SK-N-SH treated with all-trans-retinoic acid at 6 μM for 48 hours (cell line): ENCODE measurements around the gene UBL7.

Experiments
- ATAC-seq: fragments of 200-7000 bp; cut with Tn5 transposase; 3 replicates; pipeline ENCODE4 v1.9.1; 2020; ENCODE audit warnings: mild to moderate bottlenecking, moderate library complexity
- ARNTL ChIP-seq: fragments of 450-650 bp; formaldehyde crosslinking; IDR thresholded peaks from 2 replicates; pipeline ENCODE4 v1.5.0; 2020; ENCODE audit warnings: low read depth, mild to moderate bottlenecking, moderate library complexity, borderline replicate concordance
- BACH2 ChIP-seq: fragments of 250-450 bp; sonication (Bioruptor Pico); IDR thresholded peaks from 2 replicates; pipeline ENCODE4 v1.9.0; 2021; ENCODE audit warnings: mild to moderate bottlenecking, borderline replicate concordance
- CSDC2 ChIP-seq: fragments of 250-450 bp; sonication (Bioruptor Pico); IDR thresholded peaks from 2 replicates; pipeline ENCODE4 v1.5.0; 2020; ENCODE audit warnings: mild to moderate bottlenecking, moderate library complexity
- CSRNP3 ChIP-seq: fragments of 250-450 bp; sonication (Bioruptor Pico); IDR thresholded peaks from 2 replicates; pipeline ENCODE4 v1.5.1; 2021; ENCODE audit warnings: mild to moderate bottlenecking, moderate library complexity
- ESRRG ChIP-seq: fragments of 250-450 bp; sonication (Bioruptor Pico); IDR thresholded peaks from 2 replicates; pipeline ENCODE4 v1.6.1; 2021; ENCODE audit warnings: mild to moderate bottlenecking
- GLIS3 ChIP-seq: fragments of 250-450 bp; sonication (Bioruptor Pico); IDR thresholded peaks from 2 replicates; pipeline ENCODE4 v1.5.0; 2020; ENCODE audit warnings: mild to moderate bottlenecking, moderate library complexity
- ISL1 ChIP-seq: fragments of 250-450 bp; sonication (Bioruptor Pico); IDR thresholded peaks from 2 replicates; pipeline ENCODE4 v2.1.2; 2022; ENCODE audit warnings: mild to moderate bottlenecking, moderate library complexity
- OSR1 ChIP-seq: fragments of 250-450 bp; sonication (Bioruptor Pico); IDR thresholded peaks from 2 replicates; pipeline ENCODE4 v1.8.0; 2022; ENCODE audit warnings: moderate library complexity, mild to moderate bottlenecking, inconsistent platforms
- PATZ1 ChIP-seq: fragments of 250-450 bp; sonication (Bioruptor Pico); IDR thresholded peaks from 2 replicates; pipeline ENCODE4 v1.8.0; 2020; ENCODE audit warnings: mild to moderate bottlenecking, moderate library complexity, borderline replicate concordance
- PPARA ChIP-seq: fragments of 250-450 bp; sonication (Bioruptor Pico); IDR thresholded peaks from 2 replicates; pipeline ENCODE4 v1.5.0; 2020; ENCODE audit warnings: mild to moderate bottlenecking, borderline replicate concordance
- RARB ChIP-seq: fragments of 250-450 bp; sonication (Bioruptor Pico); IDR thresholded peaks from 2 replicates; pipeline ENCODE4 v1.8.0; 2021; ENCODE audit warnings: mild to moderate bottlenecking, moderate library complexity
- SNAI2 ChIP-seq: fragments of 250-450 bp; sonication (Bioruptor Pico); IDR thresholded peaks from 2 replicates; pipeline ENCODE4 v1.5.0; 2020; ENCODE audit warnings: mild to moderate bottlenecking, moderate library complexity
- TCF4 ChIP-seq: fragments of 250-450 bp; sonication (Bioruptor Pico); IDR thresholded peaks from 2 replicates; pipeline ENCODE4 v1.8.0; 2021; ENCODE audit warnings: mild to moderate bottlenecking, moderate library complexity, borderline replicate concordance
- ZC3H10 ChIP-seq: fragments of 250-450 bp; sonication (Bioruptor Pico); IDR thresholded peaks from 2 replicates; pipeline ENCODE4 v1.5.1; 2021; ENCODE audit warnings: mild to moderate bottlenecking, moderate library complexity
- ZFP3 ChIP-seq: fragments of 250-450 bp; sonication (Bioruptor Pico); IDR thresholded peaks from 2 replicates; pipeline ENCODE4 v1.5.0; 2020; ENCODE audit warnings: mild to moderate bottlenecking, moderate library complexity
- ZFP30 ChIP-seq: fragments of 450-650 bp; formaldehyde crosslinking; IDR thresholded peaks from 2 replicates; pipeline ENCODE4 v1.5.0; 2022; ENCODE audit warnings: mild to moderate bottlenecking, moderate library complexity
- ZNF565 ChIP-seq: fragments of 450-650 bp; formaldehyde crosslinking; conservative IDR thresholded peaks from 2 replicates; pipeline ENCODE4 v1.5.0; 2020; ENCODE audit warnings: low read depth, mild to moderate bottlenecking, moderate library complexity
- ZNF70 ChIP-seq: fragments of 450-650 bp; formaldehyde crosslinking; IDR thresholded peaks from 2 replicates; pipeline ENCODE4 v1.5.0; 2020; ENCODE audit warnings: mild to moderate bottlenecking, moderate library complexity
- ZNF8 ChIP-seq: fragments of 450-650 bp; formaldehyde crosslinking; IDR thresholded peaks from 2 replicates; pipeline ENCODE4 v1.5.0; 2020; ENCODE audit warnings: mild to moderate bottlenecking, moderate library complexity
- TF ChIP-seq, protein P1 (sequence below): fragments of 250-450 bp; sonication (Bioruptor Pico); IDR thresholded peaks from 2 replicates; pipeline ENCODE4 v1.5.1; 2020; ENCODE audit warnings: low read depth, mild to moderate bottlenecking, moderate library complexity
- TF ChIP-seq, protein P2 (sequence below): fragments of 250-450 bp; sonication (Bioruptor Pico); IDR thresholded peaks from 2 replicates; pipeline ENCODE4 v1.8.0; 2021; ENCODE audit warnings: low read depth, mild to moderate bottlenecking, moderate library complexity, borderline replicate concordance
- TF ChIP-seq, protein P3 (sequence below): fragments of 250-450 bp; sonication (Bioruptor Pico); IDR thresholded peaks from 2 replicates; pipeline ENCODE4 v1.5.0; 2020; ENCODE audit warnings: mild to moderate bottlenecking, moderate library complexity

UBL7 gene

DNA sequence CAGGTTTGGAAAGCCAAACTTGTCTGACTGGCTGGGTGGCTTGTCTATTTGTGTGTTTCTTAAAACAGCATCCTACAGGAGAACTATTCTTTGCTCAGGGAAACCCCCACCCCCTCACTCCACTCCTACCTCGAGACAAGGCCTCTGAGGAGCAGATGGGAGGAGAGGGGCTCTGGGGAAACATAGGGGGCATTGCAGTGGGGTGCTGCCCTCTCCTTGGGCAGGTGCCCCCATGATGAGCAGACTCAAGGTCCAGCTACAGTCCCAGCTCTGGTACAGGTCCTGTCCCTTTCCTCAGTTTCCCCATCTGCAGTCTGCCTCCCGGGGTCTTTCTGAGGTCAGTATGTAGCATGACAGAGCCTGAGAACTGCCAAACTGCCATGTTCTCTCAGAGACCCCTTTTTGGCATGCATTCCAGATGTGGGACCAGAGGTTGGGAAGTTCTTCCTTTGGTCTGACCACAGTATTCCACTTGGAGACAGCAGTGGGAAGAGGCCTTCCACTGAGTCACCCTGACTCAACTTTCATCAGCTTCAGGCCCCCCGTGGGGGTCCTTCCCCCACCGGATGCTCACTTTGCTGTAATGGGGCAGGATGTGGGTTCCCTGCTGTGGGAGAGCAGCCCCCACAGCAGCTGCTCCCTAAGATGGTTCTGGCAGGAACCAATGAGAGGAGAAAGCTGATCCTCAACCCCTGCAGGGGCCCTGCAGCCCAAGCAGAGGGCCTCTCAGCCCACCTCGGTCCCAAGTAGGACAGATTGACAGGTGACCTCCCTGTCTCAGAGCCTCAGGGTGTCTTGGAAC is 61.2 kb downstream of the UBL7 start:
- ATAC-seq = no peak
- TF ChIP-seq ZFP3 (CRISPR knock-in tag) = no peak
- no peak for TF ChIP-seq ZNF70 (CRISPR knock-in tag)
- no peak for TF ChIP-seq BACH2 (CRISPR knock-in tag)
- TF ChIP-seq CSRNP3 (CRISPR knock-in tag) = no peak
- no peak for TF ChIP-seq ZNF565 (CRISPR knock-in tag)
- no peak for TF ChIP-seq SNAI2 (CRISPR knock-in tag)
- TF ChIP-seq OSR1 (CRISPR knock-in tag) = no peak
- no peak for TF ChIP-seq ZNF8 (CRISPR knock-in tag)
- TF ChIP-seq ISL1 (CRISPR knock-in tag) = no peak
- TF ChIP-seq ZC3H10 (CRISPR knock-in tag) = no peak
- TF ChIP-seq RARB = no peak
- no peak for TF ChIP-seq CSDC2
- TF ChIP-seq PPARA (CRISPR knock-in tag) = no peak

DNA sequence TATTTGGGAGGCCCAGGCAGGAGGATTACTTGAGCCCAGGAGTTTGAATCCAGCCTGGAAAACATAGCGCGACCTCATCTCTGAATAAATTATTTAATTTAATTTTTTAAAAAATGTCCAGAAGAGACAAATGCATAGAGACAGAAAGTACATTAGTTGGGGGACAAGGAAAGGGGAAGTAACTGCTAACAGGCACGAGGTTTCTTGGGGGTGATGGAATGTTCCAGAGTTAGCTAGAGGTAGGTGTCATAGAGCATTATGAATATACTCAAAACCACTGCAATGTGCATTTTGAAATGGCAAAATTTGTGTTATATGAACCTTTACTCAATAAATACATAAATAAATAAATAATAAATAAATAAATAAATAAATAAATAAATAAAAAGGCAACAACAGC is 61.9 kb downstream of the UBL7 start:
- TF ChIP-seq ZC3H10 (CRISPR knock-in tag) (no peak), ZNF8 (CRISPR knock-in tag) (no peak), BACH2 (CRISPR knock-in tag) (no peak), PATZ1 (no peak), ZFP3 (CRISPR knock-in tag) (no peak), ARNTL (CRISPR knock-in tag) (no peak), GLIS3 (CRISPR knock-in tag) (no peak), ZNF565 (CRISPR knock-in tag) (no peak), SNAI2 (CRISPR knock-in tag) (no peak), PPARA (CRISPR knock-in tag) (no peak), CSRNP3 (CRISPR knock-in tag) (no peak), CSDC2 (no peak), OSR1 (CRISPR knock-in tag) (no peak), ESRRG (no peak), RARB (no peak), TCF4 (CRISPR knock-in tag) (no peak), ZFP30 (CRISPR knock-in tag) (no peak)
- TF ChIP-seq, protein P1, sequence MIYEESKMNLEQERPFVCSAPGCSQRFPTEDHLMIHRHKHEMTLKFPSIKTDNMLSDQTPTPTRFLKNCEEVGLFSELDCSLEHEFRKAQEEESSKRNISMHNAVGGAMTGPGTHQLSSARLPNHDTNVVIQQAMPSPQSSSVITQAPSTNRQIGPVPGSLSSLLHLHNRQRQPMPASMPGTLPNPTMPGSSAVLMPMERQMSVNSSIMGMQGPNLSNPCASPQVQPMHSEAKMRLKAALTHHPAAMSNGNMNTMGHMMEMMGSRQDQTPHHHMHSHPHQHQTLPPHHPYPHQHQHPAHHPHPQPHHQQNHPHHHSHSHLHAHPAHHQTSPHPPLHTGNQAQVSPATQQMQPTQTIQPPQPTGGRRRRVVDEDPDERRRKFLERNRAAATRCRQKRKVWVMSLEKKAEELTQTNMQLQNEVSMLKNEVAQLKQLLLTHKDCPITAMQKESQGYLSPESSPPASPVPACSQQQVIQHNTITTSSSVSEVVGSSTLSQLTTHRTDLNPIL (CRISPR knock-in tag) = no peak
- TF ChIP-seq, protein P2, sequence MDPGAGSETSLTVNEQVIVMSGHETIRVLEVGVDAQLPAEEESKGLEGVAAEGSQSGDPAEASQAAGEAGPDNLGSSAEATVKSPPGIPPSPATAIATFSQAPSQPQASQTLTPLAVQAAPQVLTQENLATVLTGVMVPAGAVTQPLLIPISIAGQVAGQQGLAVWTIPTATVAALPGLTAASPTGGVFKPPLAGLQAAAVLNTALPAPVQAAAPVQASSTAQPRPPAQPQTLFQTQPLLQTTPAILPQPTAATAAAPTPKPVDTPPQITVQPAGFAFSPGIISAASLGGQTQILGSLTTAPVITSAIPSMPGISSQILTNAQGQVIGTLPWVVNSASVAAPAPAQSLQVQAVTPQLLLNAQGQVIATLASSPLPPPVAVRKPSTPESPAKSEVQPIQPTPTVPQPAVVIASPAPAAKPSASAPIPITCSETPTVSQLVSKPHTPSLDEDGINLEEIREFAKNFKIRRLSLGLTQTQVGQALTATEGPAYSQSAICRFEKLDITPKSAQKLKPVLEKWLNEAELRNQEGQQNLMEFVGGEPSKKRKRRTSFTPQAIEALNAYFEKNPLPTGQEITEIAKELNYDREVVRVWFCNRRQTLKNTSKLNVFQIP = no peak
- TF ChIP-seq, protein P3, sequence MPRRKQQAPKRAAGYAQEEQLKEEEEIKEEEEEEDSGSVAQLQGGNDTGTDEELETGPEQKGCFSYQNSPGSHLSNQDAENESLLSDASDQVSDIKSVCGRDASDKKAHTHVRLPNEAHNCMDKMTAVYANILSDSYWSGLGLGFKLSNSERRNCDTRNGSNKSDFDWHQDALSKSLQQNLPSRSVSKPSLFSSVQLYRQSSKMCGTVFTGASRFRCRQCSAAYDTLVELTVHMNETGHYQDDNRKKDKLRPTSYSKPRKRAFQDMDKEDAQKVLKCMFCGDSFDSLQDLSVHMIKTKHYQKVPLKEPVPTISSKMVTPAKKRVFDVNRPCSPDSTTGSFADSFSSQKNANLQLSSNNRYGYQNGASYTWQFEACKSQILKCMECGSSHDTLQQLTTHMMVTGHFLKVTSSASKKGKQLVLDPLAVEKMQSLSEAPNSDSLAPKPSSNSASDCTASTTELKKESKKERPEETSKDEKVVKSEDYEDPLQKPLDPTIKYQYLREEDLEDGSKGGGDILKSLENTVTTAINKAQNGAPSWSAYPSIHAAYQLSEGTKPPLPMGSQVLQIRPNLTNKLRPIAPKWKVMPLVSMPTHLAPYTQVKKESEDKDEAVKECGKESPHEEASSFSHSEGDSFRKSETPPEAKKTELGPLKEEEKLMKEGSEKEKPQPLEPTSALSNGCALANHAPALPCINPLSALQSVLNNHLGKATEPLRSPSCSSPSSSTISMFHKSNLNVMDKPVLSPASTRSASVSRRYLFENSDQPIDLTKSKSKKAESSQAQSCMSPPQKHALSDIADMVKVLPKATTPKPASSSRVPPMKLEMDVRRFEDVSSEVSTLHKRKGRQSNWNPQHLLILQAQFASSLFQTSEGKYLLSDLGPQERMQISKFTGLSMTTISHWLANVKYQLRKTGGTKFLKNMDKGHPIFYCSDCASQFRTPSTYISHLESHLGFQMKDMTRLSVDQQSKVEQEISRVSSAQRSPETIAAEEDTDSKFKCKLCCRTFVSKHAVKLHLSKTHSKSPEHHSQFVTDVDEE (CRISPR knock-in tag) = no peak
- ATAC-seq = no peak
